CD4-positive, alpha-beta T cell treated with Interleukin-15 for 1 hour (primary cell): ENCODE results near the gene CDH2.
"Not testable (repeated sequence)": the region's sequence is repeated elsewhere in the genome, so short reads cannot be mapped to it uniquely, and the experiment has no call there.

ENCODE experiments used
- DNase-seq: peaks from one replicate; pipeline ENCODE4 v3.0.0-alpha.2; 2020

Gene CDH2

DNA sequence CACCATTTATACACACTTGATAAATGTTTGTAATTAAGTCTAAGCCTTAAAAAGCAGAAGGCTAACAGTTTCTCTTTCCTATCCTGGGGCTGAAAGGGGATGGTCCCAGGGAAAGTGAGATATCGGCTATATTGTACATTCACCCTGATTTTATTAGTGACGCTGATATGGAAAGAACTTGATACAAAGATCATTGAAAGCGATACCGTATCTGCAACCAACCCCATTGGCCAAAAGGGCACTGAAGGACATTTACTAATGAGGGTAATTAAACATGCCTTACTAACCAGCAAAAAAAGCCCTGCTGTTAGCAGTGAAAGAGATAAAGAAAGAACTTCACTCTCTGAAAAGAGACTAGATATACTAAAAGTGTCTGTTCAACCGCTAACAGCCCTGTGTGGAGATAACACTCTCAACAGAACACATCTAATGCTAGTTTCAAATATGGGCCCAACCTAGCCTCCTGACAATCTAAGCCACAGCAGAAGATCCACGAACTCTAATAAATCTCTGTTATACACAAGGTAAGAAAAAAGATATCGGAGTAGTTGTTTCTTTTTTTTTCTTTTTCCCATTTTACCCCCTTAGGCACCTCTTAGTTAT, 200.0 kb downstream of the CDH2 start:
- DNase-seq: no peak

DNA sequence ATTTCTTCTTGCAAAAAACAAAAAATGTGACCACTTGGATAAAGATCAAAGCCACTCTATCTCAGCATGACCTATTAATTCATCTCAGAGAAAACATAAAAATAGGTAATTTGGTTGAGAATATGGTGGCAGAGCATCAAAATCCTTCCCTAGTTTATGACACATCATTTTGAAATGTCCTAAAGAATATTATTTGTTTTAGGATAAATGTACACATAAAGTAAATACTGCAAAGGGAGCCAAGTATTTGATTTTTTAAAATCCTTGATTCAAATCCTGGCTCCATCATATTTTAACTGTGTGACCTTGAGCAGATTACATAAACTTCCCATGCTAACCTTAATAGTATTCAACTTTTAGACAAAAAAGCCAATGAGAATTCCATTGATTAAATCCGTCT, 206.6 kb downstream of the CDH2 start:
- DNase-seq: no peak

DNA sequence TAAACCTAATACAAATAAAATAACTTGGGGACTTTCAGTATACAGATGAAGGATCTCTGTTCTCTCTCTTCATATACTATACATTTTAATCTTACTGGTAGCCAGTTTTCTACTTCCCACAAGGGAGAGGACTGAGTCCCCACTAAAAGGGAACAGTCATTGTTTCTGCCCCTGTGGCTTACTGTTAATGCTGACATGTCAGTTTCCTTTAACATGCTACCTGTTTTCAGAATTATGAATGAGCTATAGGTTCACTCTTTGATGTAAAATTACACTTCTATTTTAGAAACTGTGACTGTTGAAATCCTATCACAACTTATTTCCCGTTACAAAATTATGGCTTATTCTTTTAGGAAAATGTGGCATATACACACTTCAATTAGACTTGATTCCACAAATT, 207.7 kb downstream of the CDH2 start:
- no peak for DNase-seq

DNA sequence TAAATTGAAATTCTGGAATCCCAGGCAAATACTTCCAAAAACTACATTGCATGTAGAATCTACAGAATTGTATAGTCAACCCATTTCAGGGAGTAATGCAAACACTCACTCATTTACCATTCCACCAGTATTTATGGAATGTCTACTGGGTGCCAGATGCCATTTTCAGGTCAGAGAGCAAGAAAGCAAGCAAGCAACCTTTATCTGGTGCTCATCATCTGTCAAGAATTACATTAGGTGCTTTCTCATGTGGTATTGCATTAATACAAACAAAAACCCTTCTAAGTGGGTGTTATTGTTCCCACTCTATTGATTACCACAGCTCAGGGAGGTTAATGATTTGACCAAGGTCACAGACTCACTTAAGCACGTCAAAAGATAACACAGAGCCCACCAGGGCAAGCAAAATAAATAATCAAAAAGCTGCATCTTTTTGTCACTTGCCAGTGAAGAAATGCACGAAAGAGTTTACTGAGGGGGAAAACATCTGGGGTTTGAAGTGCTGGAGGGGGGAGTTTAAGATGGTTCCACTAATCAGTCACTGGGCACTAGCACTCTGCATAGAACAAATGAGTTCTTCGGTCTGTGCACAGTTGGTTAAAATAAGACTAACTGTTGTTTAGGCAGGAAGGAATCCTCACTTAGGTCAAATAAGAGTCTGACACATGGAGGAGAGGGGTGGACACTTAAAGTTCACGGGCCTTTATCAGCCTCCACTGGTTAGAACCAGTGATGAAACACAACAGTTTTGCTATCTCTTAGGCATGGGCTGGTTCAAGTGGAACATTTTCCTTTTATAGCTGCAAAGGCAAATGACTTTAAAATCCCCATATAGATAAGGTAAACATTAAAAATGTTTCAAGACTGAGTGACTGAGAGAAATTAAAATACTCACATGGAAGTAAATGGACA, 208.8 kb downstream of the CDH2 start:
- no peak for DNase-seq

DNA sequence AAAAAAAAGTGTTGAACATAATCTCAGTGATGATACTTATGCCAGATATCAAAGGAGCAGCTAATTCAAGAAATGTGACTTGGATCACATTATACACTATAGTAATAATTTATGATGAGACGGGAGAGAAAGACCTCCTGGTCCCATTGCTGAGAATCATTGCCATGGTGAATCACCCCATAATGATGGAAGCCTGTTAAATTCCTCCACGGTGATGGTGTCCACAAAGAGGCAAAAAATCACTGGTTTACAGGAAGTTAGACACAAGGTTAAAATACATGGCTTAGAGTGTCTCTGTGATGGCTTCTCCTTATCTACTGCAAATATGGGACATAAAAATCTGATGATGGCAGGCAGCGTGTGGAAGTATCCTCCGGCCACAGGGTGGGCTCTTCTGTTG, 210.0 kb downstream of the CDH2 start:
- no peak for DNase-seq

DNA sequence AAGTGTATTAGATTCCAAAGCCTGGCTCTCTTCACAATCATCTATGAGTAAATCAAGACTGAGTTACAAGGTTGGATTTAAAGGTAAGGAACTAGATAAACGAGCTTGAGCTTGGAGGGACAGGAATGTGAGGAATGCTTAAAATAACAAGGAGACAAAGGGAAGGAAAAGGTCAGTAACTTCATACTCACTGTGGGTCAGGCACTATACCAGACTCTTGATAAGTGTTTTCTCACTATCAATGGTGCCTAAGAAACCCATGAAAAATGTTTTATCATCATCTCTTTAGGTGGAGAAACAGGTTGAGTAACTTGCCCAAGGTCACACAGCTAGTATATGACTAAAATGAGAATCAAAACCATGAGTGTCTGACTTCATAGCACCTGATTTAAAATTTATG, 212.1 kb downstream of the CDH2 start:
- DNase-seq: no peak

DNA sequence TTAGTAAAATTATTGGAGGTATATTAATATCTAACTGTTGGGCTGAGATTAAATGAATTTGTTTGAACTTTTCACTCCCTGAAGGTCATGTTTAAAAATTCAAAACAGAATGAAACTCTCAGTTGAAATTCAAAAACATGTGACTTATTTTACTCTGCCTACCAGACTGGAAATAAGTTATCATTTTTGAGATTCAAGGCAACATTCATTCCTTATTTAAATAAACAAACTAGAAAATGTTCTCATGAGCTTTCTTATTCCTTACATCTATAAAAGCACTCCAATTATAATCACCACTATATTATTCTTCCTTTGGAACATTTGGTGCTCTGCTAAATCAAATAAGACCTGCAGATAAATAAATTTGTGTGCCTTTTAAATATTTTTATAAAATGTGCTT, 217.8 kb downstream of the CDH2 start:
- DNase-seq: no peak

DNA sequence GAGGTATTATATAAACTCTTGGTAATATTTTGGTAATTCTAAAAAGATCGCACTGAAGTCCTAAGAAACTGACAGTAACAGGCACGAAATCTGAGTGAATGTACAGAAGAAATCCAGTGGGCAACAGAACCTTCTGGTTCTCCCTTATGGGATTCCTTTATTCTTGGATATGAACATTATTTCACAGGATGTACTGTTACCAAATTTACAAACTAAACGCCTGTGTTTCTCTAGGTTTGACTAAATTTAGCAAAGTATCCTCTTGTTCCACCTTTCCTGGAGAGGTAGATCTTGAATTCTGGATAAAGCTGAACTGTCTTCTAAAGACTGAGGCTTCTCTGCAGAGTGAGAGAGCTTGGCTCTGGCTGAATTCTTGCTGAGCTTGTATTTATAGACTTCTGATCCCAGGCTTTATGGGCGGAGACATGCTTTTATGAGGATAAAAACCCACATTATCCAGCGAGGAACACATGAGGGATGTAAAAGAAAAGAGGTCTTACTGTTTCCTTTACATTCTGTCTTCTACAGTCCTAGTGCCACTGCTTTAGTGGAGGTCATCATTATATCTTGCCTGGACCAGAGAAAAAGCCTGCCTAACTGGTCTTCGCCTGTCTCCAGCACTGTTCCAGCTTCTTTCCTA, 220.8 kb downstream of the CDH2 start:
- DNase-seq: no peak

DNA sequence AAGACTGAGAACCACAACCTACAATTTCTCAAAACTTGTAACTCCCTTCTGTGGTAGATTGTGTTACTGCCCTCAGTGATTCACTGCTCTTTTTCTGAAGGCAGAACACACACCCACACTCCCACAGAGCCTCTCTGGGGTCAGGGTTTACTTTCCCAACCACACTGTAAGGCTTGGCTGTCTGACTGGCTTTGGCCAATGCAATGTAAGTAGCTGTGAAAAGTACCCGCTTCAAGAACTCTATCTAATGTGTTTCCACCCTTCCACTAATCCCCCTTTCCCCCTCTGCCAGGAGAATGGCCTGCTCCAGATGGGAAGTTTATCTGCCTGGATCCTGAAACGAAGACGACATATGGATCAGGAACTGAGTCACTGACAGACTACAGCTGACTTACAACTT, 222.7 kb downstream of the CDH2 start:
- DNase-seq: no peak

DNA sequence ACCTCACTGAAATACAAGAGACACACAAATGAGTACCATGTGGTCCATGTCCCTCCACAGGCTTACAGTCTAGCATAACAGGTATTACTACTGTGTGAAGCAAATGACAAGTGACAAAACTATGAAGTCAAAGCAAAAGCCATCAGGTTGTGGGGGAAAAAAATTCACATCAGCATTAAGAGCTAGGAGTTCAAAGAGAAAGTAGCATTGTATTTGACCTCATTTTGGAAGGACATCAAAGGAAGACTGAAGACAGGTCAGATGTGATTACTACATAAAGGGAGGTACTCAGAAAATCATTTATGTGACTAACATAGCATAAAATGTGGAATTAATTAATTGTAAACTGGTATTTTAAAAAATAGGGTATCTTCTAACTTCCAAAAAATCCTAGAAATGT, 224.2 kb downstream of the CDH2 start:
- DNase-seq: no peak

DNA sequence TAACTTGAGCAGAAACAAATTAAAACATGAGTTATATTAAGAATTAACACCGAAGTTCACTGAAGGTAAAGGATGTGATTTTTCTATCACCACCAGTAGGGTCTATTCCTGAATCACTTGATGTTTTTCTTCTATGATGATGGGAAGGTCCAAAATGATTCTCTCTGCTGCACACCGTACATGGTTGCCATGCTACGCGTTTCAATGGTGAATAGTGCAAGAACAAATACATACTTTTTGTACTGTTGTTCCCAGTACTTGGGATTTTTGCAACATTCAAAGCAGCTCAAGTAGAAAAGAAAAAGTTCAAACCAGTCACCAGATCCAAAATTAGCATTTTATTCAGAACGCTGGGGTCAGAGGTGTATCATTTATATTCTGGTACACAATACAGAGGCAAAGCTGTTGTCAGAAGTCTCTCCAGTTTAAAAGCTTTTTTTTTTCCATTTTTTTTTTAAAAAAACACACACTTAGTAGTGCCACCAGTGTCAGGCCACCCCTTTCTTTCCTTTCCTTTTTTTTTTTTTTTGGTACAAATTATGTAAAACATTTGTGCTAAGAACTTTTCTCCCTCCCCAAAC, 226.2 kb downstream of the CDH2 start:
- no peak for DNase-seq

DNA sequence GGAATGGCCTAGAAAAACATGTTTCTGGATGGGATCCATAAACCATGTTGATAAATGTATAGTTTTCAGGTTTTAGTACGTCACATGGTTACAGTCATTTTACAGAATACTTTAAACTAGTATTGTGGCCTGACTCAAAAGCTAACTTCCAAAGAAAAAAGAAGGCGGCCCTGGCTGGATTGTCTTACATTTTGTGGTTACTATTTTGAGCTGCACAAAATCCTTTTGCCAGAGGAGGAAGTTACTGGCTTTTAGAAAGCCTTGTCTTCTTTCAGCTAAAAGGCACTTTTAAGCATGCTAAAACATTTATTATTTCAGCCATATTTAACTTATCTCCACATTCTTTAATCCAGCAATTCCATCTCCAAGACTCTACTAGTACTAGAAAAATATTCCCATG, 227.9 kb downstream of the CDH2 start:
- DNase-seq: no peak

DNA sequence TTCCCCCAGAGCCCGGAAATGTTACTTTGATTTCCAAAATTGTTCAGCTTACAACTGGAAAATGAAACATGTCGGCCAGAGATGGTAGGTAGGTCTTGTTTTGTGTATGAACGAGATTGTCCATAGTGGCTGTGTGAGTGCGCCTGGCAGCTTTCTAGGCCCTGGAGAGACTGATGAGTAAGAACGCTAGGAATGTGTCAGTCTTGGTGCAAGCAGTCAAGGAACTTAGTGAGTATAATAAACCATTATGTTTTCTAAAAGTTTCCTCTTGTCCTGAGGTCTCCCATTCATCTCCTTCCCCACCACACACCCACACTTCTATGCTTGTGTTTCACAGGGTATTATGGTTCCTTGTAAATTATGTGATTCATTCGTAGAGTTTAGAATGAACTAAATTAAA, 234.2 kb downstream of the CDH2 start:
- DNase-seq: no peak

DNA sequence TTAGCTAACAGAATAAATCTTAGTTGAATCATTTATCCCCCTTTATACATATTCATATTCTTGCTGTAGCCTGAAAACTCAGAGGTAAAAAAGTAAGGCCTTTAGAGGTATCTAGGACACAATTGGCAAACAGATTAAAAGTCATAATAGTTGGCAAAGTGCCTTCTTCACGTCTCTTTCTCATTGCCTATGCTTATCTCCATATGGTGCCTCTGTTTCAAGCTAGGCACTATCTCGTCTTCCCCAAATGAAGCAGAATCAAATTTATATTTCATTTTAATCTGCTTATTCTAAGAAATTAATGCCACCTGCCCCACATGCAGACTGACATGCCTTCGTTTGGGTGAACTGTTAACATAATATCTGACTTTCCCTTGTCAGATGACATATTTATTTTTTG, 245.4 kb downstream of the CDH2 start:
- no peak for DNase-seq

DNA sequence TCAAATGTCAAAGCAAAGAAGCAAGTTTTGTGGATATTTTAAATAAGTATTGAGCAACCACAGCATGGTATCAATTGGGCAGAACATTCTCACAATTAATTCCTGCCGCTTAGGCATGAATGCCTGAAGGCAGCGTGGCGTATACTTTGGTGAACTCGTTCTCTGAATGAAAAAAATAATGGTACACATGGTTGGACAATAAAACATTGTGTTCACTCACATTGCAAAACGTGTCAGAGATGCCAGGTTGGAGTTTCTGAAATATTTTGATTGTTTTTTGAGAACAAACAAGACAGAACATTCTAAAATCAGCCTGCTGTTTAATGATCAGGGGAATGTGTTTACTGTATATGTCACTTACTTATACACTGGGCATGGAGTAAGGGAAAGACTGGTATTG, 254.2 kb downstream of the CDH2 start:
- DNase-seq: no peak

DNA sequence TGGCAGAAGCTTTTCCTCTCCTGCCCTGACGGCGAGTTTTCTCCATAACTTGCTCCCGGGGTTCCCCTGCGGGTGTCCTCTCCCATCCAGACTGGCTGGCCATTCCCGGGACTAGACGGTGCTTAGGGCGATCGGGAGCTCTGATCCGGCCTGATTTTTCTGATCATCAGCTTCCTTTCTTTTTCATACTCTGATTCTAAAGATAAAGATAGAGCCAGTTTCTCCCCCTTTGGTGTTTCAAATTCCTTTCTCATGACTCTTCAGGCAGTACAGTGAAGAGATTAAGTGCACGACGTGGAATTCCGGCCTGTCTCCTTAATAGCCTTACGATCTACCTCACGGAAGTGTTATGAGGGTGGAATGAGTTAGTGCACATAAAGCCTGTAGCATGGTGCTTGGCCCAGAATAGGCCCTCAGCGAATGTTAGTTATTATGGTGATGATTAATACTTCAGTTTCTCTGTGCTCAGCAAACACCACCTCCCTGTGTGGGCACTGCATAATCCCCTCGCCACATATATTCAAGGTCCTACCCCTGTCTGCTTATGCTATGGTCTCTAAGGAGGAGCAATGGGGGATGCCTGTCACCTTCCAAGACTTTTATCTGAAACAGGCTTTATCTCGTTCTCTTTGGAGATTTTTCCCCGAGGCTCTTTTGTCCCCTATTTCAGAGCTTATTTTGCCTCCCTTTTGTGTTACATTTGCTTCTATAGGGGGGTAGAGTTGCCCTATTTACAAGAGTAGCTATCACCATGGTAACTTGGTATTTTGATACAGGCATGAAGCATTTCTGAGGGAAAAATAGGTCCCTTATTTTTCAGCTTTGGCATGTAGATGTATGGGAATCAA, 254.8 kb downstream of the CDH2 start:
- no peak for DNase-seq

DNA sequence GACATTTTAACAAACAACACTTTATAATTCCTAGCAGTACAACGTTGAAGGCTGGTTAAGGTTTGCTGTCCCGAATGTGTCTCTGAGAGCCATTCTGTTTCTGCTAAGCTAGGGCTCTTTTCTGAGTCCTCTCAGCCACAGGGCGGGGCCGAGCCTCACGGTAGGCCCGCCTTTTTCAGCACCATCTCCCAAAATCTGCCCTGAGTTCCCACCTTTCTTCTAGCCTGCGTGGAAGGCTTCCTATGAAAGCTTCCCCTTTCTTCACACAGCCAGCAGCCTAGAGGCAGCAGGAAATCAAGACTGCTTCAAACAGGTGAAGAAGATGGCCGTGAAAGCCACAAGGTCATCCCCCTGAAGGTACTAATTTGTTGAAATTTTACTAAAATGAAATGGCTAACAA, 255.5 kb downstream of the CDH2 start:
- DNase-seq: no peak

DNA sequence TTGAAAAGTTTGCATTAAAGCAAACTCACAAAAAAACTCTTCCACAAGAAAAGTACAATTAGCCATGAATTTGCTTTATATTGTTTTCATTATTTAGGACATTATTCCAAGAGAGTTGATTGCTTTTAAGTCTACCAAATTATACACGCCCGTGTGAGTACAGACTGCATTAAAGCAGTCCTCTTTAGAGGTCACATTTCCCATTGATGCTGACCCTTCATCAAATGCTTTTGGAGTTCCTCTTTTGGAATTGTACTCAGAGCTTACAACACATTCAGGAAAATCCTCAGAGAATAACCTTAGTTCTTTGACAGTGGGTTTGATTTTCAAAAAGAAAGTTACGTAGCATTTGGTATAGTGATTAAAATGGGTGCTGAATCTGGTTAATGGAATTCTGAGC, 256.1 kb downstream of the CDH2 start:
- DNase-seq: no peak

DNA sequence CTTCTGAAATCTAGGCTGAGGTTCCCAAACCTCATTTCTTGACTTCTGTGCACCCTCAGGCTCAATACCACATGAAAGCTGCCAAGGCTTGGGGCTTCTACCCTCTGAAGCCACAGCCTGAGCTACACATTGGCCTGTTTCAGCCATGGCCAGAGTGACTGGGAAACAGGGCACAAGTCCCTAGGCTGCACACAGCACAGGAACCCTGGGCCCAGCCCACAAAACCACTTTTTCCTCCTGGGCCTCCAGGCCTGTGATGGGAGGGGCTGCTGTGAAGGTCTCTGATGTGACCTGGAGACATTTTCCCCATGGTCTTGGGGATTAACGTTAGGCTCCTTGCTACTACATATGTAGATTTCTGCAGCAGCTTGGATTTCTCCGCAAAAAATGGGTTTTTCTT, 270.7 kb downstream of the CDH2 start:
- DNase-seq: not testable (repeated sequence)

DNA sequence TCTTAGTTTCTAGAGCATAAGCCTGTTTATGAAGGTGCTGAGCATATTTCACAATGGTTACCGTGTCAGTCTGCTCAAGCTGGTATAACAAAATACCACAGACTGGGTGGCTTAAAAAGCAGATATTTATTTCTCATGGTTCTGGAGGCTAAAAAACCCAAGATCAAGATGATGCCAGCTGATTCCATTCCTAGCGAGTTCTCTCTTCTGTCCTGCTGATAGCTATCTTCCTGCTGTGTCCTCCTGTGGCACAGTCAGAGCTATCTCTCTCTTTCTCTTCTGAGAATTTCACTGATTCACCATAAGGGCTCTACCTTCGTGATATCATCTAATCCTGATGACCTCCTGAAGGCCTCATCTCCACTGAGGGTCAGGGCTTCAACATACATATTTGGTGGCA, 273.0 kb downstream of the CDH2 start:
- no peak for DNase-seq

DNA sequence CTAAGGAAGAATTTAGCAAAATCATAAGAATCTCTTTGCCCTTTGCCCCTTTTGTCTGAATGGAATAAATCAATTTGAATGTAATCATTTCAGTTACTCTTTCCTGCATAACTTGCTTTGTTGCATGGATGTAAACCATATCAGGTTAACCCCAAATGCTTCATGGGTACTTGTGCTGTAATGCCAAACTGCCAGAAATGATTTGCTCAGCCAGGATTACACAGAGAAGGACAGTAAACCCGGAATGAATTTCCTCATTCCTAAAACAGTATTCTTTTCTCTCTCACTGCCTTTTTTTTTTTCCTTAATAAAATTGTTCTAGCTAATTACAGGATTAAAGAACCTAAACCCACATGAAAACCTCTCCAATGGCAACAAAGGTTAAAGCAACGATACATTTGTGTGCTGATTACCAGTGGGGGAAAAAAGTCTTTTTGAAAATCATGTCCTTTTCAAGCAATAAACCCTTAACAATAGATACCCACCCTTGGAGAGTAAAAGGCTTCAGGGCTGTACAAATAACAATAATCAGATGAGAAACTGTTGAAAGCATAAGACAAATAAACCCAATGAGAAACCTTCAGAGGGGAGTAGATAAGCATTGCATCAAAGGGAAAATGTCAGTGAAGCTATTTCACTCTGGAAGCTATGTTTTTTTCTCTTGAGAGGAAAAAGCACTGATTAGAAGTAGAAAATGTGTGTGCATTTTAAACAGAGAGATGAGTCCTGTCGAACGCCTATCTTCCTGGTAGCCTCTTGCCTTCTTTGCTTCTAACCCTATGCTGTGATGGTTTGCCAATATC, 275.3 kb downstream of the CDH2 start:
- no peak for DNase-seq
